ENCODE results near the gene SERPINH1. TPM values are rescaled to one million over a fixed set of nuclear protein-coding genes. Genes with fewer than 3 reads are reported as not detected.

Gene SERPINH1
- total RNA-seq, 1 donor from 2014 or later: 466 TPM

- no peaks in the 10 kb centered on the region for H3K27me3 ChIP-seq (ENCODE audit: control insufficient read depth, insufficient read depth, low read length)
- TF ChIP-seq, protein P1, sequence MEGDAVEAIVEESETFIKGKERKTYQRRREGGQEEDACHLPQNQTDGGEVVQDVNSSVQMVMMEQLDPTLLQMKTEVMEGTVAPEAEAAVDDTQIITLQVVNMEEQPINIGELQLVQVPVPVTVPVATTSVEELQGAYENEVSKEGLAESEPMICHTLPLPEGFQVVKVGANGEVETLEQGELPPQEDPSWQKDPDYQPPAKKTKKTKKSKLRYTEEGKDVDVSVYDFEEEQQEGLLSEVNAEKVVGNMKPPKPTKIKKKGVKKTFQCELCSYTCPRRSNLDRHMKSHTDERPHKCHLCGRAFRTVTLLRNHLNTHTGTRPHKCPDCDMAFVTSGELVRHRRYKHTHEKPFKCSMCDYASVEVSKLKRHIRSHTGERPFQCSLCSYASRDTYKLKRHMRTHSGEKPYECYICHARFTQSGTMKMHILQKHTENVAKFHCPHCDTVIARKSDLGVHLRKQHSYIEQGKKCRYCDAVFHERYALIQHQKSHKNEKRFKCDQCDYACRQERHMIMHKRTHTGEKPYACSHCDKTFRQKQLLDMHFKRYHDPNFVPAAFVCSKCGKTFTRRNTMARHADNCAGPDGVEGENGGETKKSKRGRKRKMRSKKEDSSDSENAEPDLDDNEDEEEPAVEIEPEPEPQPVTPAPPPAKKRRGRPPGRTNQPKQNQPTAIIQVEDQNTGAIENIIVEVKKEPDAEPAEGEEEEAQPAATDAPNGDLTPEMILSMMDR (IDR thresholded peaks at IDR 0.05; ENCODE audit: insufficient read depth, low read length, poor library complexity, severe bottlenecking): no peak
- no peak overlapping the region for H3K4me3 ChIP-seq (ENCODE audit: low read depth, low read length)
- no peak for DNase-seq (ENCODE audit: low read depth)
- no peaks in the 10 kb centered on the region for H3K36me3 ChIP-seq (ENCODE audit: control insufficient read depth, insufficient read depth, low read length)
Measured at GRCh38 chr11:75571625-75572024, 9.6 kb downstream of the SERPINH1 start.

- TF ChIP-seq, protein P1 (IDR thresholded peaks at IDR 0.05; ENCODE audit: insufficient read depth, low read length, poor library complexity, severe bottlenecking): no peak
- H3K36me3 ChIP-seq (ENCODE audit: control insufficient read depth, insufficient read depth, low read length): no peaks in the 10 kb centered on the region
- no peaks in the 10 kb centered on the region for H3K27me3 ChIP-seq (ENCODE audit: control insufficient read depth, insufficient read depth, low read length)
- H3K4me3 ChIP-seq (ENCODE audit: low read depth, low read length): no peak overlapping the region
- DNase-seq (ENCODE audit: low read depth): no peak
Measured at GRCh38 chr11:75572744-75573143, 10.7 kb downstream of the SERPINH1 start.

GRCh38 chr11:75574698-75575602, 12.9 kb downstream of the SERPINH1 start:
- TF ChIP-seq, protein P1 (IDR thresholded peaks at IDR 0.05; ENCODE audit: insufficient read depth, low read length, poor library complexity, severe bottlenecking): no peak
- no peaks in the 10 kb centered on the region for H3K27me3 ChIP-seq (ENCODE audit: control insufficient read depth, insufficient read depth, low read length)

GRCh38 chr11:75576017-75576416, 14.0 kb downstream of the SERPINH1 start:
- DNase-seq (ENCODE audit: low read depth): no peak
- Histone ChIP-seq H3K27me3 (ENCODE audit: control insufficient read depth, insufficient read depth, low read length) (no peaks in the 10 kb centered on the region), H3K4me3 (ENCODE audit: low read depth, low read length) (no peak overlapping the region), H3K36me3 (ENCODE audit: control insufficient read depth, insufficient read depth, low read length) (no peaks in the 10 kb centered on the region)
- TF ChIP-seq, protein P1 (IDR thresholded peaks at IDR 0.05; ENCODE audit: insufficient read depth, low read length, poor library complexity, severe bottlenecking): no peak

More at GRCh38 chr11:75574698-75575602, 12.9 kb downstream of the SERPINH1 start:
- Histone ChIP-seq H3K36me3 (ENCODE audit: control insufficient read depth, insufficient read depth, low read length) (no peaks in the 10 kb centered on the region), H3K4me3 (ENCODE audit: low read depth, low read length) (no peak overlapping the region)
- DNase-seq (ENCODE audit: low read depth): no peak

DNA sequence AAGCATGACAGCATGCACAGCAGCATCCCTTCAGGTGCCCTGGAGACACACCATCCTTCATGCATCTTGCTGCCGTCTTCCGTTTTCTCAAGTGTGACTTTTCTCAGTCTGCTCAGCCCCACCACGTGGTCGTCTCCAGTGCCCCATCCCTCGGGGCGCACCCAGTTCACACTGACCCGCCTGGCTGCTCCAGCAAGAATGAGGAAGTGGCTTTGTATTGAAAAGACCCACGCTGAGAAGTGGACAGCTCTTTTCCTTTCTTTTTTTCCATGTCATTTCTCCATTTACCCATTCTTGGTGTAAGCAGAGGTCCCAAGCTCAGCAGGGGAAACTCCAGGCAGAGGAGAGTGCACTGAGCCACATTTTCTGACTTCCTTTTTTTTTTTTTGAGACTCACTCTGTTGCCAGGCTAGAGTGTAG, 14.5 kb downstream of the SERPINH1 start:
- H3K36me3 ChIP-seq (ENCODE audit: control insufficient read depth, insufficient read depth, low read length): no peaks in the 10 kb centered on the region
- no peaks in the 10 kb centered on the region for H3K27me3 ChIP-seq (ENCODE audit: control insufficient read depth, insufficient read depth, low read length)
- peak; percentile 76 for DNase-seq (ENCODE audit: low read depth)
- TF ChIP-seq, protein P1 (IDR thresholded peaks at IDR 0.05; ENCODE audit: insufficient read depth, low read length, poor library complexity, severe bottlenecking): no peak
- no peak overlapping the region for H3K4me3 ChIP-seq (ENCODE audit: low read depth, low read length)

Data from kidney epithelial cell (primary cell).